GM23248 (cell line): ENCODE data around the gene SMIM38. TPM values are rescaled to one million over a fixed set of nuclear protein-coding genes. Genes with fewer than 3 reads are reported as not detected.

ENCODE experiments used
- DNase-seq: peaks from one replicate; pipeline ENCODE4 v3.0.0-alpha.2; 2015
- H2AFZ ChIP-seq: fragments of 200-600 bp; sonication (generic); 2 replicates; pipeline ENCODE4 v1.6.1; 2016; ENCODE audit warnings: antibody characterized with exemption
- H3F3A ChIP-seq: fragments of 200-600 bp; sonication (generic); 2 replicates; pipeline ENCODE4 v1.6.1; 2016; ENCODE audit warnings: mild to moderate bottlenecking, antibody characterized with exemption, mixed run types; ENCODE audit not compliant: insufficient read depth
- H3K27ac ChIP-seq: fragments of 200-600 bp; sonication (generic); 2 replicates; pipeline ENCODE4 v1.5.1; 2016; ENCODE audit warnings: mild to moderate bottlenecking
- H3K27me3 ChIP-seq: fragments of 200-600 bp; sonication (generic); replicated peaks from 2 replicates; pipeline ENCODE4 v1.6.1; 2016; ENCODE audit warnings: mild to moderate bottlenecking; ENCODE audit not compliant: insufficient read depth
- H3K36me3 ChIP-seq: fragments of 200-600 bp; sonication (generic); 2 replicates; pipeline ENCODE4 v1.6.1; 2016; ENCODE audit warnings: low read depth, mild to moderate bottlenecking
- H3K4me1 ChIP-seq: fragments of 200-600 bp; sonication (generic); 2 replicates; pipeline ENCODE4 v1.6.1; 2016; ENCODE audit warnings: mild to moderate bottlenecking; ENCODE audit not compliant: insufficient read depth
- H3K4me2 ChIP-seq: fragments of 200-600 bp; sonication (generic); one replicate; pipeline ENCODE4 v1.6.1; 2016; ENCODE audit warnings: mild to moderate bottlenecking; ENCODE audit not compliant: unreplicated experiment
- H3K4me3 ChIP-seq: fragments of 200-600 bp; sonication (generic); 2 replicates; pipeline ENCODE4 v1.5.1; 2016; ENCODE audit warnings: mild to moderate bottlenecking
- H3K79me2 ChIP-seq: fragments of 200-600 bp; sonication (generic); 2 replicates; pipeline ENCODE4 v1.6.1; 2016; ENCODE audit warnings: mild to moderate bottlenecking; ENCODE audit not compliant: insufficient read depth
- H3K9ac ChIP-seq: fragments of 200-600 bp; sonication (generic); 2 replicates; pipeline ENCODE4 v1.6.1; 2016; ENCODE audit warnings: mild to moderate bottlenecking
- H3K9me2 ChIP-seq: fragments of 200-600 bp; sonication (generic); 2 replicates; pipeline ENCODE4 v1.6.1; 2016; ENCODE audit warnings: mixed run types, mild to moderate bottlenecking, moderate library complexity; ENCODE audit not compliant: insufficient read depth
- H3K9me3 ChIP-seq: fragments of 200-600 bp; sonication (generic); one replicate; pipeline ENCODE4 v1.6.1; 2017; ENCODE audit warnings: low read depth
- H4K20me1 ChIP-seq: fragments of 200-600 bp; sonication (generic); 2 replicates; pipeline ENCODE4 v1.6.0; 2016; ENCODE audit not compliant: insufficient read depth
- EZH2 ChIP-seq: fragments of 200-600 bp; sonication (generic); IDR thresholded peaks from 2 replicates; pipeline ENCODE4 v1.6.1; 2018; ENCODE audit warnings: antibody characterized with exemption, mild to moderate bottlenecking; ENCODE audit not compliant: insufficient read depth, poor library complexity, severe bottlenecking
- EZH2phosphoT487 ChIP-seq: fragments of 200-600 bp; sonication (generic); IDR thresholded peaks from 2 replicates; pipeline ENCODE4 v1.6.1; 2018; ENCODE audit warnings: antibody characterized with exemption, moderate library complexity, mild to moderate bottlenecking, low read depth; ENCODE audit not compliant: insufficient read depth
- WGBS, 2 experiments: methylation state at CpG; one replicate each; pipeline ENCODE4 v1.1.6; 2015 to 2017; ENCODE audit warnings: low lambda C conversion rate in 2 of 2, low coverage in 1 of 2; ENCODE audit errors: missing lambda C conversion rate in 2 of 2; 5-methylcytosine and 5-hydroxymethylcytosine counted together
- in situ Hi-C: fragments of 300-500 bp; cut with MboI; formaldehyde crosslinking; loops from 2 replicates; pipeline ENCODE4 v1.15.0; 2020
- polyA plus RNA-seq: library from polyadenylated mRNA; unstranded; fragments of >200 nt; fragmentation: Nextera tagmentation; extraction: Ambion mirVana; gene quantifications from 2 replicates; pipeline ENCODE4 v1.2.1, GENCODE V29; 2016
- total RNA-seq: library from RNA; depleted of rRNA; stranded (reverse); fragments of >200 nt; shearing (Covaris generic); gene quantifications from 2 replicates; pipeline ENCODE4 v1.2.3, GENCODE V29; 2014

SMIM38 gene
- total and polyA plus RNA-seq, 2 experiments from 2014 or later: not detected

DNA sequence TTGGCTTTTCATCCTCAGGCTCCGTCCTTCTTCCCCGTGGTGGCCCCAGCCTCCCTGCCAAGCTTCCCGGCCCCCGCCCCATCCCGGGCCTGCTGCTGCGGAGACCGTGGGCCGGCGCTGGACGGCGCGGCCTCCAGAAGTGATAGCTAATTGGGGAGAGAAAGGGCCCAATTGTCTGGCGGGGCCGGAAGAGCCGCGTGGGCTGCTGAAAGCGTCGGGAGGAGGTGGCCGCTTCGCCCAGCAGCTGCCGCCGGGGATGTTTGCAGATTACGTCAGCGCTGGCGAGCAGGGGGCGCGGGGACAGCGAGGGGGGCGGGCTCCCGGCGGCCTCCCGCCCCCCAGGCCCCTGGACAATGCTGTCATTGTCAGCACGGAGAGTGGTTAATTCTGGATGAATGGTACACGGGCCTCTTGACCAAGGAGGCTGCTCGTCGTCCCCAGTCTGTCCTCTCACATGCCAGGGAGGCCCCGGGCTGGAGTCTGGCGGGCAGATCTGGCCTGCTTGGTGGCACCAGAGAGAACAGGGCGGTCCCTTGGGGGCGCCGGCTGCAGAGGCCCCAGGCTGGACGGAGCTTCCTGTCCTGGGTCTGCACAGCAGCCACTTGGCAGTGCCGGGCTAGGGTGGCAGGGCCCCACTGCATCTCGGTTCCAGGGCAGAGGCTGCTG, 1.6 kb downstream of the SMIM38 start:
- H3K36me3 ChIP-seq: no peaks in the 10 kb centered on the region
- H3K27ac ChIP-seq: no peak overlapping the region
- H3K4me1 ChIP-seq: peaks cover 5% of the 10 kb centered on the region; the same call in 1 of the 2 replicates
- 0 out of 2 replicates have a peak overlapping the region, but pooled peaks have one; percentile 1 for H3K4me3 ChIP-seq
- H3K9me2 ChIP-seq: no peaks in the 10 kb centered on the region
- H2AFZ ChIP-seq: peak overlapping the region; percentile 69
- H3K79me2 ChIP-seq: no peaks in the 10 kb centered on the region
- in situ Hi-C loops: no loop called here
- no peaks in the 10 kb centered on the region for H3K9me3 ChIP-seq
- peak overlapping the region; percentile 49 for H3K9ac ChIP-seq
- 11% methylated on average over 31 to 35 of the region's 44 CpGs for WGBS, 2 experiments
- H3F3A ChIP-seq: no peaks in the 10 kb centered on the region
- H3K4me2 ChIP-seq: peak overlapping the region; percentile 6
- peak; percentile 76 for DNase-seq
- TF ChIP-seq EZH2phosphoT487 (no peak), EZH2 (no peak)
- H4K20me1 ChIP-seq: no peaks in the 10 kb centered on the region
- no peaks in the 10 kb centered on the region for H3K27me3 ChIP-seq

DNA sequence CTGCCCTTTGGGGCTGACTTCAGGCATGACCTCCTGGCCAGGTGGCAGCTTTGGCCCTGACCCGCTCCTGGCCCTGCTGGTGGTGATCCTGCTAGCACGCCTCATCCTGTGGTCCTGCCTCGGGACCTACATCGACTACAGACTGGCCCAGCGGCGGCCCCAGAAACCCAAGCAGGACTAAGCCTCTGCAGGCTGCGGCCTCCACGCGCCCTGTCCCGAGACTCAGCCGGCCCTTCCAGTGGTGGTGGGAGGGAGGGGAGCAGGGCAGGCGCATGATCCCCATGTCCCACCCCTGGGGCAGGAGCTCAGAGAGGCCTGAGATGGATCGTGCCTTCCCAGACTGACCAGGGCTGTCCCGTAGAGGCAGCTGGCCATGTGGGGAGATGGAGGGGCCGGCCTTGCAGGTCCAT, 2.1 kb downstream of the SMIM38 start:
- Histone ChIP-seq H3K9ac (no peak overlapping the region), H4K20me1 (no peaks in the 10 kb centered on the region), H3K4me3 (no peak overlapping the region), H3F3A (no peaks in the 10 kb centered on the region), H3K9me3 (no peaks in the 10 kb centered on the region), H3K4me1 (peaks cover 5% of the 10 kb centered on the region; the same call in 1 of the 2 replicates), H3K4me2 (no peak overlapping the region), H3K9me2 (no peaks in the 10 kb centered on the region), H3K27me3 (no peaks in the 10 kb centered on the region), H3K36me3 (no peaks in the 10 kb centered on the region), H2AFZ (peak overlapping the region; percentile 69; the same call in 1 of the 2 replicates), H3K79me2 (no peaks in the 10 kb centered on the region), H3K27ac (no peak overlapping the region)
- WGBS, 2 experiments: 93 to 98% methylated on average over 11 to 15 of the region's 15 CpGs
- in situ Hi-C loops: no loop called here
- TF ChIP-seq EZH2 (no peak), EZH2phosphoT487 (no peak)
- no peak for DNase-seq

DNA sequence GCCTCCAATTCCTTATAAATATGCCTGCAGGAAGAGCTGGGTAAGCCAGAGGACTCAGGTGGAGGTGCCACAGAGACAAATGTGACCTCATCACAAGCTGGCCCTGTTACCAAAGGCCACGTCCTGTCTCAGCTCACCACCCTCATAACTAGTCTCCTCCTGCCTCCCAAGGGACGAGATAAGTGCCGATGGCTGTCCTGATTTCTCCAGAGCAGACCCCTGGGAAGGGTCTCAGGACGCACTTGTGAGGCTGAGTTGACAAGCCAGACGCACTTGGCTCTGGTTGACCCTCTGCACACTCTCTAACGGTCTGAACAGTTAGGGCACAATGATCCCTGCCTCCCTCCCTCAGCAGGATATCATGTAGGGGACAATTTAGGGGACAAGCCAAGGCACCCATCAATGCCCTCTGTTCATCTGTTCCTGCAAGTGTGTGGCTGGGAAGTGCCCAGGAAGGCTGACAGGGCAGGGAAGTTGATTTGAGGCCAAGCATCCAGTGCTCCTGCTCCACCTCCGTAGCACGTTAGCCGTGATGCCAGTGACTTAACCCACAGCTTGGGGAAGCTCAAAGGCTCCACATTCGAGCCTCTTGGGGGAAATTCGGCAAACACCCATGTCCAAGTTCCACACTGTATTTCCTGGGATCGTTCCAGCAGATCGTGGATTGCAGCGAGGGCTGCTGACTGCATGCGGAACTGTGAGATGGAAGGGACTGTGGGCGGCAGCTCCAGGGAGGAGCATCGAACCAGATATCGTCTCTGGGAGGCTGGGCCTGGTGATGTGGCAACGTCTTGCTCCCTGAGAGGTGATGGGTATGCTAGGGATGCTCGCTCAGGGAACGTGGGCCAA, 2.8 kb downstream of the SMIM38 start:
- Histone ChIP-seq H3K27ac (no peak overlapping the region), H3K9me2 (no peaks in the 10 kb centered on the region), H3K4me2 (no peak overlapping the region), H3K4me1 (peaks cover 5% of the 10 kb centered on the region; the same call in 1 of the 2 replicates), H3K9me3 (peaks cover 3% of the 10 kb centered on the region), H2AFZ (no peak overlapping the region), H3K79me2 (no peaks in the 10 kb centered on the region), H3F3A (no peaks in the 10 kb centered on the region), H3K27me3 (no peaks in the 10 kb centered on the region), H3K4me3 (no peak overlapping the region), H4K20me1 (no peaks in the 10 kb centered on the region), H3K9ac (no peak overlapping the region), H3K36me3 (no peaks in the 10 kb centered on the region)
- TF ChIP-seq EZH2phosphoT487 (no peak), EZH2 (no peak)
- DNase-seq: no peak
- in situ Hi-C loops: no loop called here
- WGBS, 2 experiments: 89 to 92% methylated on average over 21 of the region's 21 CpGs

DNA sequence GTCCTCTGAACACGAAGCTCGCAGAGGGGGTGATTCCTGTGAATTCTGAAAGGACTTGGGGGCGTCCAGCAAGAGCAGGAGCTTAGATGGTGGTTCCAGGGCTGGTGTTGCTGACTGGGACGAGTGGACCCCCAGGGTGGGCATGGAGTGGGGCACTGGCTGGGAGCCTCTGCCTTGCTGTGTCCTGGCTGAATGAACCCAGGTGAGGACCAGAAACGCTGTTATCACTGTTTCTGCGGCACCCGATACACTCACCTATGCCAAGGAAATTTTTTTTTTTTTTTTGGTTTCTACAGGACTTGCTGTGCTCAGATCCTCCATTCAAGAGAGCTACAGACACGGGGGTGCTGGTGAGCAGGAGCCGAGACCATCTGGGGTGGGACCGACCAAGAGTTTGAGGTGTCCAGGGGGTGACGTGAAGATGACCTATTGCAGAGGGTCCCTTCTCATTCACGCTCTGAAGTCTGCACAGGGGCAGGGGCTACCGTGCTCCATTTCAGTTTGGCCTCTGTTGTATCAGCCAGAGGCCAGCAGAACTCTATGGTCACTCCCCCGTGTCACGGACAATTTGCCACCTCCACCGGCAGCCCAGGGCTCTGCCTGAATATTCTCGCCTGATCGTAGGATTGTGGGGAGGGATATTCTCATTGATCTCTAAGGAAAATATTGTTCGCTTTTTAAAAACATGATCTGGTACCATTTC, 3.6 kb downstream of the SMIM38 start:
- Histone ChIP-seq H3K9ac (no peak overlapping the region), H4K20me1 (no peaks in the 10 kb centered on the region), H3K27me3 (no peaks in the 10 kb centered on the region), H3K27ac (no peak overlapping the region), H3K4me3 (no peak overlapping the region), H3K4me1 (peaks cover 5% of the 10 kb centered on the region; the same call in 1 of the 2 replicates), H3K9me3 (peaks cover 5% of the 10 kb centered on the region), H3K36me3 (no peaks in the 10 kb centered on the region), H3K79me2 (no peaks in the 10 kb centered on the region), H3F3A (no peaks in the 10 kb centered on the region), H3K9me2 (no peaks in the 10 kb centered on the region), H2AFZ (no peak overlapping the region), H3K4me2 (no peak overlapping the region)
- no peak for TF ChIP-seq EZH2
- TF ChIP-seq EZH2phosphoT487: no peak
- in situ Hi-C loops: no loop called here
- DNase-seq: no peak
- WGBS, 2 experiments: 89 to 95% methylated on average over 19 of the region's 19 CpGs
